ENCODE measurements around the gene SAMD13.

SAMD13 gene

DNA sequence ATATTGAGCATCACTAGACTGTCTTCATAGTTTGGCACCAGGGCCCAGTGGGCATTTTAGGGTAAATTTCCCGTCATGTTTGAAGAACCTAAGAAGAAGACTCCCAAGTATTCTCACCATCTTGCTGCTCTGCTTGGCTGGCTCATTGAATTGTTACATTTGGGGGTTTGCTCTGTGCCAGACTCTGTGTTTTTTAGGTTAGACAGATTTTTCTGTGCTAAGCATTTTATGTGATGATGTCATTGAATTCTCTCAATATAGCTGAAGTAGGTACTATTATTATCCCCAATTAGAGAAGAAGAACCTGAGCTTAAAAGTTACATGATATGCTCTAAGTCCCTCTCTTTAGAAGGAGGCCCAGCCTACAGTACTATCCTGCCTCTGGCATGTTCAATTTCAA is 68.8 kb downstream of the SAMD13 start:
- DNase-seq (ENCODE audit: low read depth in 2 of 3, low spot score in 1 of 3): no peak

DNA sequence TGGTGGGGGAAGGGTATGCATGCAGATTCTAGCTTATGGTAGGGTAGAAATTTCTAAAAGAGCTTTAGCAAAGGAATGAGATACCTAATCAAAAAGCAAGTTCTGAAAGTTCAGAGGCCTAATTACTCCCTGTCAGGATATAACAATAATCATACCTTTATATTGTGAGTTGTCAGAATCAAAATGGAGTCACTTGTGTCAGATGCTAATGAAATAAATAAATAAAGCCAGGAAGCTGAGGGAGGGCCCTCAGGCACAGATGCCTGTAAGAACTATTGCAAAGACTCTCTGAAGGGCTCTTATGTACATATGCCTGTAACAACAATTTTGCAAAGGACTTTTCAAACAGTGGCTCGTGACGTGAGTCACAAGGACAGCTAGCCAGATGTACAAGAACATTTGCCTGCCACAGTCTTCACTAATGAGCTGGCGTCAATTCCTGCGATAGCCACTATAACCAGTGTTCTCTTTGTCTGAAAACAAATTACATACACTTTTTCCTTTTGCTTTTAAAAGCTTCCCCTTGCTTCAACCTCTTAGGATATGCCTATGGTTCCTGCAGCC is 69.4 kb downstream of the SAMD13 start:
- DNase-seq (ENCODE audit: low read depth in 2 of 3, low spot score in 1 of 3): no peak

DNA sequence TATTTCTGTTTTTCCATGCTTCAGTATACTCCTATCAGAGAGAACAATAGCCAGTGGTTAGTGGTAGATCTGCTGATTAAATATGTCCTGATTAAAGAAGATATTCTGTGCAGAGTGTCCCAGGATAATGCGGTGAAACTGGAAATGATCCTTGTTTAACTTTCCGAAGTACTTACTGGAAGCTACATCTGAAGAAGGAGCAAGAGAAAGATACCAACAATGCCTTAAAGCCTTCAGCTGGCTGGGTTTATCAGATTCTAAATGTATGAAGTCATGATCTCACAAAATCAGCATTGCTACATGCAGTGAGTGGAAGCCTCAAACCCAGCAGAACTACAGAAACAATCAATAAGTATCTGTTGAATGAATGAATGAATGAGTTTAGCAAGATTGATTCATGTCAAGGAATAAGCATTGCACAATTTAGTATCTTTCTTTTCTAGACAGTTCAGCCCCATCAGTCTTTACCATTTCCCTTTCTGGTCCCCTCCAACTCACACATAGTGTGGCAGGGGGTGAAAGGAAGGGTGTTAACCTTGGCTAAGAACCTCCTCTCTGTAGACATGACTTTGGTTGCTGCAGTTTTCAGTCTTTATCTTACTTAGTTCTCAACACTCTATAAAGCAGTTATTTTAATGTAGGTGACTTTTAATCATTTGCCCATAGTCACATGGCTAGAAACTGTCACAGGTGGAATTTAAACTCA is 72.1 kb downstream of the SAMD13 start:
- DNase-seq (ENCODE audit: low read depth in 2 of 3, low spot score in 1 of 3): no peak

DNA sequence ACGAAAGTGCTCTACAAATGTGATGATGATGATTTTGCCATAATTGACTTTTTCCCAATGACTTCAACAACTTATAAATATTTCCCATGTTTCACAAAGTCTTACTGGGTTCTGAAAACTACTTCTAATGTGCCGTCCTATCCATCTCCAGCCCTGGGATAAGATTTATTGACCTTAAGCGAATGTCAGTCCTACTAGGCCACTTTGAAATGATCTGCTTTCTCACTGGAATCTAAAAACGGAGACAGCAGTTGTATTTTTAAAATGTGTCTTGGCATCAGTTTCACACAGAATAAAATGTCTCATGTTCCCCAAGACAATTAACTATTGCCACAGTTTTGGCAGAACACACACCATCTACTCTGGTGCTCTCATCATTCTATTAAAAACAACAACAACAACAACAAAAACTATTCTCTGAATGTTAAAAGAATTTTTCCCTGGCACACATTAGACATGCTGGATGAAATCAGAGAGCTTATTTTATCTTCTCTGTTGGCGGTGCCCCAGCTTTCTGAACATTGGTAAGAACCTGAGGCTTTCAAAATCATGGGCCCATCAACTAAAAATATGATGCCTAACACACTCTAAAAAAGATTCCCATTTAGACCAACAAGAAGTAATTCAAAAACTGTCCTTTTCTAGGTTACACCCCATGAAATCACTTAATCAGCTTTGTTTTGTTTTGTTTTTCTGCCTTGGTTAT is 73.6 kb downstream of the SAMD13 start:
- no peak for DNase-seq (ENCODE audit: low read depth in 2 of 3, low spot score in 1 of 3)

DNA sequence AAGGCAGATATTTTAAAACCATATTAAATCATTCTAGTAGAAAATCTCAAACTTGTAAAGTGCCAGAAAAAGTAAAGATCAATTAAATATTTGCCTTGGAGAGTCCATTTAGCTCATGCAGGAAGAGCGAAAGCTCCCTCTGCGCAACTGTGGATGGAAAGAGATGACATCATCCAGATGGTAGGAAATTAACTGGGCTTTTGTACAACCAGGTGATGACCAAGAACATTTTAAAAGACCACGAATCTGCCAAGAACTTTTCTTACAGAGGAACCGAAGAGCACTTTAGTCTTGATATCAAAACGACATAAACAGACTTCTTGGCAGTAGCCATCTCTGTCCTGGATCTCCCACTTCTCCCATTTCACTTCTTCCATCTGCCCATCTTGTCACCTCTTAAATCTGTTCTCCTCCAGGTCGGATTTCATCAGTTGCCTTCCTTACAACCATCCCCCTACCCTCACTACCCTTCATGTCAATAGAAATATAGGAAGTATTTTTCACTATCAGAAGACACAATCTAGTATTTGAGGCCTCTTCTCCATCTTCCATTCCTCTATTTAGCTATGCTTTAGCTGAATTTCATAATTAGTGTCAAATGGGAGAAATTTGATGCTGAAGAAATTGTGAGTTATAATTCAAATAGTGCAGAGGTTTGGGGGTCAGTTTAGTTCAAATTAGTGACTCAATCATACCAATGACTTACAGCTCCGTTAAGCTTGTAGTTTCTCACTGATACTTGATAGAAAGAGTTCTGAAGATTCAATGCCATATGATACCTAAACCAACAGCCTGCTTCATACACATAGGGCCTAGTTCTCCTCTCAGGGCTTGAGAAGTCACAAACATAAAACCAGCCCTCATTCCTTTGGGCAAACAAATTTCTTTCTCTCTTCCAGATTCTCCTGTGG is 74.7 kb downstream of the SAMD13 start:
- DNase-seq (ENCODE audit: low read depth in 2 of 3, low spot score in 1 of 3): no peak

DNA sequence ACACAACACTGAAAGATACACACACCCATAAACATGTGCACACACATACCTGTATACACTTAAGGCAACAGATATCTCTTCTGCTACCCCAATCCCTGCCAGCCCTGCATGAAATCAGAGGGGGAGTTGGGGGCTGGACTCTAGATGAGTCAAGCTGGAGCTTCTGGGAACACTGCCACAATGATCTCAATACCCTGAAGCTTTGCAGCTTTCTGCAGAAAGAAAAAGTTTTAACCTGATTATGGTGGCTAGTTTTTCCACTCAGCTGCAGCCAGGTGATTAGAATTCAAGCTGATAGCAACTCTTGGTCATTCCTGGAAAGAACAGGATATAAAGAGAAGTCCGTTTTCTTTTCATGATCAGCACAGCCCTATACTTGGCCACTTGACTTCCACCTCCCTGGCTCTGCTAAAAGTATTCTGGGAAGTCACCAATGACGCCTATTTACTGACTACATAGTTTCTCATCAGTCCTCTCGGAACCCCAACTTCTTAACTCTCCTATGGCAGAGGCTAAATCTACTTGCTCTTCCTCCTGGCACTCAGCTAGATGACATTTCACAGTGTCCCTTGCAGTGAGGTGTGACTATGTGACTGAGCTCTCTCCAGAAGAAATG is 76.1 kb downstream of the SAMD13 start:
- no peak for DNase-seq (ENCODE audit: low read depth in 2 of 3, low spot score in 1 of 3)

DNA sequence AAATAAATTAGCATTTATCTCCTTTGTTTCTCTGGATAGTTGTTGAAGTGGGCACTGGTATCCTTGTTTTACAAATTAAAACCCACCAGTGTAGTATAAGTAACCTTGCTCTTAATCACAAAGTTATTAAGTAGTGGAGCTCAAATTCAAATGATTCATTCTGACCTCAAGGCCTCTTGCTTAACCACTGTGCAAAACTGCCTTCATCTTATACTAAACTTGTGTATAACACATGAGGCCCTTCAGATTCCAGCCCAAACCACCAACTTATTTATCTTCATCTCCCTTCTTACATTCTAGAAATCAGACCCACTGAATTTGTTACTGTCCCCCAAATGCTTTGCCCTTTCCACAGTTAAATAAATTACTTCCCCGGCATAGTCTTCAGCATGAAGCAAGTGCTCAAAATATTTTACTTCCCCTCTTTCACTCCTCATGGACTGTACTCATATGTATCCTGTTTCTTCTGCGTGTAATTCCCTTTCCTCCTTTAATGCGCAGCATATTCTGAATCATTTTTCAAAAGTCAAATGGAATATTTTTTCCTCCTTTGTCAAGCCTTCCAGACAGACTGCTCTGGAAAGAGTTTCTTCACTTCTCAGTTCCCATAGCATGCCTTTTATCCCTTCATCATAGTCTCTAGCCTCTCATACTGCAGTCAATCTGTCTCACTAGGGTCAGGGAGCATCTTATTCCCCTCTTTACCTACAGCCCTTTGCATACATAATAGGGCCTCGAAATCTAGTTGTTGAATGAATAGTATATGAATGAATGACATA is 77.8 kb downstream of the SAMD13 start:
- no peak for DNase-seq (ENCODE audit: low read depth in 2 of 3, low spot score in 1 of 3)

DNA sequence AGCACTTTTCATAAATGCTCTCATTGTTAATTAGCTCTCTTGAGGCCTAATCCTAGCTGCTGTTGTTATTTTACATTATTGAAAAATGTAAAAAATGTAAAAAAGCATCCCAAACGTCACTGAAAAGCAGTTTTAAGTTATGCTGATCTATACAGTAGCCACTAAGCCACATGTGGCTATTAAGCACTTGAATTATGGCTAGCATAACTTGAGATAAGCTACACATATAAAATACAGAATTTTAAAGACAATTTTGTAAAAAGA is 78.3 kb downstream of the SAMD13 start:
- no peak for DNase-seq (ENCODE audit: low read depth in 2 of 3, low spot score in 1 of 3)

DNA sequence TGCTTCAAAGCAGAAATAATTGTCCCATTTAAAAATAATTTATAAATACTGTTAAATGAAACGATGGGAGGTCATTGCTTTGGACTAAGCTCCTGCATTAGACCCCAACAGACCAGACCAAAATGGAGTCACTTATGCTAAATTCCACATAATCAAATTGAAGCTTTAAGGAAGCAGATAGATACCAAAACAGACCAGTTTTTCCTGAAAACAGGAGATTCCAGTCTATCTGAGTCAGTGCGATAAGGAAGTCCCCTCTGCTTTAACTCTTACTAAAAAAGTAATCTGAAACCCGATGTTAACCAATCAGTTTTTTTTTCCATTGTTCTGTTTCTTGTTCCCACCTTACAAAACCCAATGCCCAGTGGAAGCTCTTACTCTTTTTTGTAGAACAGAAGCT is 80.6 kb downstream of the SAMD13 start:
- DNase-seq (ENCODE audit: low read depth in 2 of 3, low spot score in 1 of 3): no peak

DNA sequence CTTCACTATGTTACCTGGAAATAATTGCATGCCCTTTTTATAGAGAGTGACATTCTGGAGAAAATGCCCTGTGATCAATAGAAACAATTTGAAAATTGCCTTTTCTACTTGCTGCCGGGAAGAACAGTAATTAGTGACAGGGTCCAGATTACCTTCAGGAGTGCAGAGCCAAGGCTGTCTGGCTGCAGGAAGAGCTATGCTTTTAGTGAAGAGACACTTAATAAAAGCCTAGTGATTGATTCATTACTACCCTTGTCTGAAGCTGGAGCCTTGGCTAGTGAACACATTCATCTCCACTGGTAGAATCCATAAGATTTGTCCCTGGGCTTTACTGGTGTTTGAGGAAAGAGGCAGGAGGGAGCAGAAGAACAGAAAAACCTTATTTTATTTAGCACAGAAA is 83.8 kb downstream of the SAMD13 start:
- DNase-seq (ENCODE audit: low read depth in 2 of 3, low spot score in 1 of 3): no peak

DNA sequence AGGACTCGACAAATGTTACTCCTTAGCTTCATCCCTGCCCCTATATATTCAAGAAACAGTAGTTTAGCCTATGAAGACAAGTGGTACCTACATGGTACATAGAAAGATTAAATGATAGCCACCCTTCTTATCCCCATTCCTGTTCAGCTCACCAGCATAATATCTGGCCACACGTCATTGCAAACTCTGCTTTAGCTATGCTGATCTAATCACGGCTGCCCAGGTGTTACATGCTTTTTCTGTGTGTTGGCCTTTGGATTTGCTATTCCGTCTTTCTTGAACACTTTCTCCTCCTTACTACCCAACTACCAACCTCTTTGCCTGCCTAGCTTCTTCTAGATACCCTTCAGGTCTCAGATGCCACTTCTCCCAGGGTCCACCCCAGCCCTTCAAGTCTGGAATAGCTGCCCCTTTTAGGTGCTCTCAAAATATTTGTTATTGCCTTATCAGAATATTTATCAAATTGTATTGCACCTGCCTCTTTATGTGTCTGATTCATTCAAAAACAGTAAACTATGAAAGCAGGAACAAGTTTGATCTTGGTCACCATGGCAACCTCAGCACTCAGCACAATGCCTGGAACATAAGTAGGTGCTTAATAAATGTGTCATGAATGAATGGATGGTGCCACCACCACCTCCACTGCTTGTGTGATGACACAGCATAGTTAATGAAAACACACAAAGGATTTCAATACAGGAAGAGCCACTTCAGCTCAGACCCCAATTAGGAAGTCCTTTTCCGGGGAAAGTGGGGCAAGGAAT is 85.4 kb downstream of the SAMD13 start:
- no peak for DNase-seq (ENCODE audit: low read depth in 2 of 3, low spot score in 1 of 3)

DNA sequence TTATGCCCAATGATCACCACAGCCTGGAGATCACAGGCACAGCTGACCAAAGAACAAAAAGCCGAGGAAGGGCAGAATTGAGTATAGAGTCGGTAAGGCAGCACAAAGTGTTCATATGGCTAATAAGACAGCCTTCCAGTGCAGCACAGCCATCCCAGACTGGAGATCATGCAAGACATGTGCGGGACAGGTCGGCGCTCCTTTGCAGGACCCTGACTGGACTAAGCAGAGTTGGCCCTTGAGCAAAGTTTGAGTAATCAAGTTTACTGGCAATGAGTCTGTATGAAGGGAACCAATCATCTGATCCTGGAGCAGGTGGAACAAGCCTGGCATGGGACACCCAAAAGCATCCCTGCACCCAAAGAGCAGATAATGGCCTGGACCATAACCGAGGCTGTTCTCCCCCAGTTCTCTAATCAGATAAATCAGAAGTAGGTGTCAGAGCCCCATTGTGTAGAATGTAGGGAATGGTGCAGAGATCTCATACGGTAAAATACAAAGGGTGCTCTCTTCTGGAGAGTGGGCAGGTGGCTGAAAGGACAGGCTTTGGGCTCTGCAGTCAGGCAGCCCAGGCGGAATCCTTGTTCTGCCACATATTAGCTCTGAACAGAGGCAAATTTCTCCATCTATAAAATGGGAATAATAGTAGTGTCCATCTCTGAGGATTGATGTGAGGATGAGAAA is 86.1 kb downstream of the SAMD13 start:
- no peak for DNase-seq (ENCODE audit: low read depth in 2 of 3, low spot score in 1 of 3)

DNA sequence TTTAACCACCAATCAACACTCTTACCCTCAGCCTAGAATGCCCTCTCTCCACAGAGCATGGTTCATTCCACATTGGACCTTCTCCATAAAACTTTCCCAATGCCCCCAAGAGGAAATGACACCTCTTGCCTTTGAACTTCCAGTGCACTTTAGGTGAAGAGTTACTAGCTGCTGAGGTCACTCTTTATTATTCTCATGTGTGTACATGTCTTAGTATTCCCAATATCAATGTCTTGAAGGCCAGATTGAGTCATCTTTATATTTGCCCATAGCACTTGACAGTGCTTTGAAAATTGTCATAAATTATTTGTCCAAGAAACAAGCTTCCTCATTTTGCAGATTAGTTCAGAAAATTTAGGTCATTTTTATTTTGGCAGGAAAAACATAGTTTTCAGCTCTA is 88.7 kb downstream of the SAMD13 start:
- no peak for DNase-seq (ENCODE audit: low read depth in 2 of 3, low spot score in 1 of 3)

DNA sequence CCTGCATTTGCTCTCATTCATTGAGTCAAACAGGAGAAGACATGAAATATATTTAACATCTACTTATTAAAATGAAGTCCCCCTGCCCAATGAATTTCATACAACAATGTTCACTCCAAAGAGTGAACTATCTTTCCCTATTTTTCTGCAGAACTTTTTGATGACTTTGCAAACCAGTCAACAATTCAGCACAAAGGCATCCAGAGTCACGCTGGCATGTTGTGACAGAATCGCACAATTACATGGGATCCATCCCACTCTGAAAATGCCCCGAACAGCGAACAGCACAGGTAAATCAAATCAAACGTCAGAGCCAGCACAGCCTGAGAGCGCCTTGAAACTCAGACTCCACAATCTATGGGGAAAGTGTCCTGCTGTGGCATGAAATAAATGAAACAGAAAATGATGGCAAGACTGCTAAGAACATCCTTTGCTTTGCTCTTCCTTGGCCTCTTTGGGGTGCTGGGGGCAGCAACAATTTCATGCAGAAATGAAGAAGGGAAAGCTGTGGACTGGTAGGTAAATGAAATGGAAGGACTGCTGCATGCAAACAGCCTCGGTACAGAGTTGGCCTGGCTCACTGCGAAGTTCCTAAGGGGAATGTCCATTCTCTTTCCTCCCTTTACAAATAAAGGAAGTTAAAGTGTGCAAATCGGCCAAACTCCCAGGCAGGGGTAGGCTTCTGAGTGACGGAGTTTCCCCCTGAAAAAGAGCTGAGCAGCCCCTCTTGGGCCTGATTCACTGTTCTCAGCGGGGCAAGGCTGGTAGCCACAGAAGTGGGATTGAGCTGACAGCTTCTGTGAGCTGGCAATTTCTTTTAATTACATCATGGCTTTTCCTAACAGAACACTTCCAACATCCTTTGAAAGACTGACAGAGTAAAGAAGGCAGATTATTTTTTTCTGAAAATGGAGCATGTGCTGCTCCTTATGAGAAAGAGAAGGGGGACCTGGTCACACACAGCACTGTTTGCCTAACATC is 97.0 kb downstream of the SAMD13 start, which contains the start of gene DNASE2B:
TSS of gene DNASE2B (plus strand) at position 310 of the 981 bp plus-strand sequence. CDS start at position 391, 81 bp downstream.
- DNase-seq (ENCODE audit: low read depth in 2 of 3, low spot score in 1 of 3): no peak
